ENCODE data around the gene GRHL1.
A peak's percentile ranks its signal among the peaks of the same experiment; 100 is the strongest.
"Not testable (repeated sequence)": the region's sequence is repeated elsewhere in the genome, so short reads cannot be mapped to it uniquely, and the experiment has no call there.

GRHL1 gene

DNA sequence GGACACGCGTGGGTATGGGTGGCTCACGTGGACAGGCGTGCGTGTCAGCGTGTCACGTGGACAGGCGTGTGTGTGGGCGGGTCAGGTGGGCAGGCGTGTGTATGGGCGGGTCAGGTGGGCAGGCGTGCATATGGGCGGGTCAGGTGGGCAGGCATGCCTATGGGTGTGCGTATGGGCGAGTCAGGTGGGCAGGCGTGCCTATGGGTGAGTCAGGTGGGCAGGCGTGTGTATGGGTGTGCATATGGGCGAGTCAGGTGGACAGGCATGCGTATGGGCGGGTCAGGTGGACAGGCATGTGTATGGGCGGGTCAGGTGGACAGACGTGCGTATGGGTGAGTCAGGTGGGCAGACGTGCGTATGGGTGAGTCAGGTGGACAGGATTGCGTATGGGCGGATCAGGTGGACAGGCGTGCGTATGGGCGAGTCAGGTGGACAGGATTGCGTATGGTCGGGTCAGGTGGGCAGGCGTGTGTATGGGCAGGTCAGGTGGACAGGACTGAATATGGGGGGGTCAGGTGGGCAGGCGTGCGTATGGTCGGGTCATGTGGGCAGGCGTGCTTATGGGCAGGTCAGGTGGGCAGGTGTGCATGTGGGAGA is 61.0 kb downstream of the GRHL1 start:
- H3K9me3 ChIP-seq (ENCODE audit: control insufficient read depth, insufficient read depth, low read depth, low read length); POLR2A ChIA-PET; H3K27ac ChIP-seq (ENCODE audit: extremely low read depth, low read depth, low read length); H3K36me3 ChIP-seq (ENCODE audit: control insufficient read depth in 2 of 2, insufficient read depth in 1 of 2, low read length in 2 of 2); H3K4me1 ChIP-seq (ENCODE audit: control insufficient read depth, insufficient read depth, low read length); H3K4me3 ChIP-seq (ENCODE audit: low read depth, low read length); CTCF ChIA-PET: not testable (repeated sequence)
- TF ChIP-seq, protein P1, sequence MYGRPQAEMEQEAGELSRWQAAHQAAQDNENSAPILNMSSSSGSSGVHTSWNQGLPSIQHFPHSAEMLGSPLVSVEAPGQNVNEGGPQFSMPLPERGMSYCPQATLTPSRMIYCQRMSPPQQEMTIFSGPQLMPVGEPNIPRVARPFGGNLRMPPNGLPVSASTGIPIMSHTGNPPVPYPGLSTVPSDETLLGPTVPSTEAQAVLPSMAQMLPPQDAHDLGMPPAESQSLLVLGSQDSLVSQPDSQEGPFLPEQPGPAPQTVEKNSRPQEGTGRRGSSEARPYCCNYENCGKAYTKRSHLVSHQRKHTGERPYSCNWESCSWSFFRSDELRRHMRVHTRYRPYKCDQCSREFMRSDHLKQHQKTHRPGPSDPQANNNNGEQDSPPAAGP (tag by site-specific recombination; IDR thresholded peaks at IDR 0.05) = peak; percentile 38; the same call in 1 of the 2 replicates

DNA sequence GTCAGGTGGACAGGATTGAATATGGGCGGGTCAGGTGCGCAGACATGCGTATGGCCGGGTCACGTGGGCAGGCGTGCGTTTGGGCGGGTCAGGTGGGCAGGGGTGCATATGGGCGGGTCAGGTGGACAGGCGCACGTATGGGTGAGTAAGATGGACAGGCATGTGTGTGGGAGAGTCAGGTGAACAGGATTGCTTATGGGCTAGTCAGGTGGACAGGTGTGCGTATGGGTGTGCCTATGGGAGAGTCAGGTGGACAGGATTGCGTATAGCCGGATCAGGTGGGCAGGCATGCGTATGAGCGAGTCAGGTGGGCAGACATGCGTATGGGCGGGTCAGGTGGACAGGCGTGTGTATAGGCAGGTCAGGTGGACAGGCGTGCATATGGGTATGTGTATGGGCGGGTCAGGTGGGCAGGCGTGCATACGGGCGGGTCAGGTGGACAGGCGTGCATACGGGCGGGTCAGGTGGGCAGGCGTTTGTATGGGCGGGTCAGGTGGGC is 61.5 kb downstream of the GRHL1 start:
- H3K27ac ChIP-seq (ENCODE audit: extremely low read depth, low read depth, low read length) = no peak overlapping the region
- no peaks in the 10 kb centered on the region for H3K36me3 ChIP-seq (ENCODE audit: control insufficient read depth in 2 of 2, insufficient read depth in 1 of 2, low read length in 2 of 2)
- H3K4me1 ChIP-seq (ENCODE audit: control insufficient read depth, insufficient read depth, low read length) = no peaks in the 10 kb centered on the region
- no peak overlapping the region for H3K4me3 ChIP-seq (ENCODE audit: low read depth, low read length)
- CTCF ChIA-PET = no interaction called here
- TF ChIP-seq FEZF1 (tag by site-specific recombination; IDR thresholded peaks at IDR 0.05) (no peak), KLF8 (tag by site-specific recombination; IDR thresholded peaks at IDR 0.05) (peak; percentile 56), TCF7L2 (IDR thresholded peaks at IDR 0.05; ENCODE audit: borderline replicate concordance, low read depth, low read length) (no peak), ZEB2 (tag by site-specific recombination; IDR thresholded peaks at IDR 0.05) (peak; percentile 50; the same call in 1 of the 2 replicates)
- TF ChIP-seq, protein P1 (tag by site-specific recombination; IDR thresholded peaks at IDR 0.05) = no peak
- POLR2A ChIA-PET = no interaction called here
- no peaks in the 10 kb centered on the region for H3K9me3 ChIP-seq (ENCODE audit: control insufficient read depth, insufficient read depth, low read depth, low read length)

DNA sequence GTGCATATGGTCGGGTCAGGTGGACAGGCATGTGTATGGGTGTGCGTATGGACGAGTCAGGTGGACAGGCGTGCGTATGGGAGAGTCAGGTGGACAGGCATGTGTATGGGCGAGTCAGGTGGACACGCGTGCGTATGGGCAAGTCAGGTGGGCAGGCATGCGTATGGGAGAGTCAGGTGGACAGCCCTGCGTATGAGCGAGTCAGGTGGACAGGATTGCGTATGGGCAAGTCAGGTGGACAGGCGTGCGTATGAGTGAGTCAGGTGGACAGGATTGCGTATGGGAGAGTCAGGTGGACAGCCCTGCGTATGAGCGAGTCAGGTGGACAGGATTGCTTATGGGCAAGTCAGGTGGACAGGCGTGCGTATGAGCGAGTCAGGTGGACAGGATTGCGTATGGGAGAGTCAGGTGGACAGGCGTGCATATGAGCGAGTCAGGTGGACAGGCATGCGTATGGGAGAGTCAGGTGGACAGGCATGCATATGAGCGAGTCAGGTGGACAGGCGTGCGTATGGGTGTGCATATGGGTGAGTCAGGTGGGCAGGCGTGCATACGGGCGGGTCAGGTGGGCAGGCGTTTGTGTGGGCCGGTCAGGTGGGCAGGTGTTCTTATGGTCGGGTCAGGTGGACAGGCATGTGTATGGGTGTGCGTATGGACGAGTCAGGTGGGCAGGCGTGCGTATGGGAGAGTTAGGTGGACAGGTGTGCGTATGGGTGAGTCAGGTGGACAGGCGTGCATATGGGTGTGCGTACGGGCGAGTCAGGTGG is 62.3 kb downstream of the GRHL1 start:
- H3K4me3 ChIP-seq (ENCODE audit: low read depth, low read length); POLR2A ChIA-PET; CTCF ChIA-PET; H3K27ac ChIP-seq (ENCODE audit: extremely low read depth, low read depth, low read length); H3K9me3 ChIP-seq (ENCODE audit: control insufficient read depth, insufficient read depth, low read depth, low read length); H3K4me1 ChIP-seq (ENCODE audit: control insufficient read depth, insufficient read depth, low read length); H3K36me3 ChIP-seq (ENCODE audit: control insufficient read depth in 2 of 2, insufficient read depth in 1 of 2, low read length in 2 of 2): not testable (repeated sequence)
- TF ChIP-seq, protein P1 (tag by site-specific recombination; IDR thresholded peaks at IDR 0.05) = peak; percentile 66; the same call in 1 of the 2 replicates

DNA sequence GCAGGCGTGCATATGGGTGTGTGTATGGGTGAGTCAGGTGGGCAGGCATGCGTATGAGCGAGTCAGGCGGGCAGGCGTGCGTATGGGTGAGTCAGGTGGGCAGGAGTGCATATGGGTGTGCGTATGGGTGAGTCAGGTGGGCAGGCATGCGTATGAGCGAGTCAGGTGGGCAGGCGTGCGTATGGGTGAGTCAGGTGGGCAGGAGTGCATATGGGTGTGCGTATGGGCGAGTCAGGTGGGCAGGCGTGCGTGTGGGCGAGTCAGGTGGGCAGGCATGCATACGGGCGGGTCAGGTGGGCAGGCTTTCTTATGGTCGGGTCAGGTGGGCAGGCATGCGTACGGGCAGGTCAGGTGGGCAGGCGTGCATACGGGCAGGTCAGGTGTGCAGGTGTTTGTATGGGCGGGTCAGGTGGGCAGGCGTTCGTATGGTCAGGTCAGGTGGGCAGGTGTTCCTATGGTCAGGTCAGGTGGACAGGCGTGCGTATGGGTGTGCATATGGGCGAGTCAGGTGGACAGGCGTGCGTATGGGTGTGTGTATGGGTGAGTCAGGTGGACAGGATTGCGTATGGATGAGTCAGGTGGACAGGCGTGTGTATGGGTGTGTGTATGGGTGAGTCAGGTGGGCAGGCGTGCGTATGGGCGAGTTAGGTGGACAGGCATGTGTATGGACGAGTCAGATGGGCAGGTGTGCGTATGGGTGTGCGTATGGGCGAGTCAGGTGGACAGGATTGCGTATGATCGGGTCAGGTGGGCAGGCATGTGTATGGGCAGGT is 63.1 kb downstream of the GRHL1 start:
- Histone ChIP-seq H3K4me3 (ENCODE audit: low read depth, low read length) (no peak overlapping the region), H3K36me3 (ENCODE audit: control insufficient read depth in 2 of 2, insufficient read depth in 1 of 2, low read length in 2 of 2) (no peaks in the 10 kb centered on the region), H3K4me1 (ENCODE audit: control insufficient read depth, insufficient read depth, low read length) (no peaks in the 10 kb centered on the region), H3K27ac (ENCODE audit: extremely low read depth, low read depth, low read length) (no peak overlapping the region), H3K9me3 (ENCODE audit: control insufficient read depth, insufficient read depth, low read depth, low read length) (no peaks in the 10 kb centered on the region)
- ChIA-PET CTCF (no interaction called here), POLR2A (no interaction called here)
- peak; percentile 46; the same call in 1 of the 2 replicates for TF ChIP-seq KLF8 (tag by site-specific recombination; IDR thresholded peaks at IDR 0.05)
- TF ChIP-seq ZNF19 (tag by site-specific recombination; IDR thresholded peaks at IDR 0.05; ENCODE audit: low read depth) = no peak
- TF ChIP-seq SETDB1 (IDR thresholded peaks at IDR 0.05; ENCODE audit: insufficient read length, low read length) = no peak
- TF ChIP-seq, protein P1 (tag by site-specific recombination; IDR thresholded peaks at IDR 0.05) = peak; percentile 100
- no peak for TF ChIP-seq ZNF121 (tag by site-specific recombination; IDR thresholded peaks at IDR 0.05)
- TF ChIP-seq KLF1 (tag by site-specific recombination; IDR thresholded peaks at IDR 0.05) = peak; percentile 36; the same call in 1 of the 2 replicates
- peak; percentile 62; the same call in 1 of the 2 replicates for TF ChIP-seq ZEB2 (tag by site-specific recombination; IDR thresholded peaks at IDR 0.05)
